WTC11 (cell line): ENCODE data around the gene SH3GL1. TPM values are rescaled to one million over a fixed set of nuclear protein-coding genes. Genes with fewer than 3 reads are reported as not detected.

Experiments used
- ATAC-seq: fragments of 200-7000 bp; cut with Tn5 transposase; 2 replicates; pipeline ENCODE4 v1.10.0; 2021; ENCODE audit warnings: mild to moderate bottlenecking, moderate library complexity
- CTCF ChIA-PET: fragments of 300-600 bp; sonication (Branson Sonifier 250); formaldehyde crosslinking; loops from one replicate; lab custom pipeline; 2021; ENCODE audit warnings: antibody characterized with exemption; lab: Charles Lee
- POLR2A ChIA-PET: fragments of 350-600 bp; sonication (Branson Sonifier 250); formaldehyde crosslinking; loops from one replicate; lab custom pipeline; 2021; ENCODE audit warnings: antibody characterized with exemption; lab: Charles Lee
- DNase-seq: peaks from one replicate; pipeline ENCODE4 v3.0.0; 2021; ENCODE audit warnings: low spot score
- H3K27ac Mint-ChIP-seq: 2 replicates; pipeline ENCODE4 v1.8.0; 2021; ENCODE audit warnings: mixed read lengths
- H3K27me3 Mint-ChIP-seq: 2 replicates; pipeline ENCODE4 v1.8.0; 2021; ENCODE audit warnings: low read depth, mild to moderate bottlenecking, moderate library complexity, mixed read lengths
- H3K36me3 Mint-ChIP-seq: 2 replicates; pipeline ENCODE4 v1.8.0; 2021; ENCODE audit warnings: mixed read lengths
- H3K4me1 Mint-ChIP-seq: 2 replicates; pipeline ENCODE4 v1.8.0; 2022; ENCODE audit warnings: mixed read lengths
- H3K4me3 Mint-ChIP-seq: 2 replicates; pipeline ENCODE4 v1.8.0; 2021; ENCODE audit warnings: mild to moderate bottlenecking, moderate library complexity, mixed read lengths
- H3K9me3 Mint-ChIP-seq: 2 replicates; pipeline ENCODE4 v1.8.0; 2021; ENCODE audit warnings: mixed read lengths
- AR ChIP-seq: fragments of 250-450 bp; sonication (Bioruptor Pico); IDR thresholded peaks from 2 replicates; pipeline ENCODE4 v1.9.0; 2021; ENCODE audit warnings: mild to moderate bottlenecking
- E2F1 ChIP-seq: sonication (generic); formaldehyde crosslinking; IDR thresholded peaks from 2 replicates; pipeline ENCODE4 v1.8.0; 2022; ENCODE audit warnings: mild to moderate bottlenecking, missing genetic modification reagents
- ESRRA ChIP-seq: sonication (generic); formaldehyde crosslinking; IDR thresholded peaks from 2 replicates; pipeline ENCODE4 v1.8.1; 2022; ENCODE audit warnings: mild to moderate bottlenecking, missing genetic modification reagents, borderline replicate concordance
- JUN ChIP-seq: sonication (generic); formaldehyde crosslinking; IDR thresholded peaks from 2 replicates; pipeline ENCODE4 v1.8.0; 2023; ENCODE audit warnings: mild to moderate bottlenecking, missing genetic modification reagents
- KAT7 ChIP-seq: sonication (generic); formaldehyde crosslinking; IDR thresholded peaks from 2 replicates; pipeline ENCODE4 v1.8.1; 2023; ENCODE audit warnings: missing genetic modification reagents, mild to moderate bottlenecking, borderline replicate concordance
- PRDM15 ChIP-seq: sonication (generic); formaldehyde crosslinking; IDR thresholded peaks from 2 replicates; pipeline ENCODE4 v1.8.0; 2022; ENCODE audit warnings: missing genetic modification reagents
- RELA ChIP-seq: sonication (generic); formaldehyde crosslinking; IDR thresholded peaks from 2 replicates; pipeline ENCODE4 v1.8.1; 2022; ENCODE audit warnings: missing genetic modification reagents, mild to moderate bottlenecking, borderline replicate concordance
- USF1 ChIP-seq: sonication (generic); formaldehyde crosslinking; IDR thresholded peaks from 2 replicates; pipeline ENCODE4 v1.8.0; 2022; ENCODE audit warnings: mild to moderate bottlenecking, missing genetic modification reagents
- USF2 ChIP-seq: sonication (generic); formaldehyde crosslinking; IDR thresholded peaks from 2 replicates; pipeline ENCODE4 v1.8.1; 2023; ENCODE audit warnings: mild to moderate bottlenecking, missing genetic modification reagents, moderate library complexity
- ZNF121 ChIP-seq: sonication (generic); formaldehyde crosslinking; IDR thresholded peaks from 2 replicates; pipeline ENCODE4 v1.8.0; 2023; ENCODE audit warnings: missing genetic modification reagents
- ZNF425 ChIP-seq: fragments of 250-450 bp; sonication (Bioruptor Pico); conservative IDR thresholded peaks from 2 replicates; pipeline ENCODE4 v1.9.0; 2021; ENCODE audit warnings: mild to moderate bottlenecking
- ZSCAN18 ChIP-seq: fragments of 250-450 bp; sonication (Bioruptor Pico); IDR thresholded peaks from 2 replicates; pipeline ENCODE4 v2.1.2; 2022; ENCODE audit warnings: mild to moderate bottlenecking, moderate library complexity
- total RNA-seq: library from RNA; stranded (reverse); gene quantifications from 3 replicates; pipeline ENCODE4 v1.2.3, GENCODE V29; 2021
- TF ChIP-seq, protein P1 (sequence below): sonication (generic); formaldehyde crosslinking; IDR thresholded peaks from 2 replicates; pipeline ENCODE4 v1.8.0; 2022; ENCODE audit warnings: mild to moderate bottlenecking, missing genetic modification reagents

SH3GL1 gene
- total RNA-seq, 1 experiment from 2014 or later, result 109 TPM

GRCh38 chr19:4326215-4326836 lies 74.0 kb downstream of the SH3GL1 start:
- TF ChIP-seq JUN (CRISPR knock-in tag) (no peak), PRDM15 (peak; percentile 36; the same call in 1 of the 2 replicates)
- DNase-seq, result no peak
- POLR2A ChIA-PET, result no interaction called here
- H3K27ac Mint-ChIP-seq, result peak overlapping the region; percentile 74
- H3K4me3 Mint-ChIP-seq, result peak overlapping the region; percentile 76
- ATAC-seq, result no peak
- peaks cover 3% of the 10 kb centered on the region for H3K27me3 Mint-ChIP-seq
- CTCF ChIA-PET, result interaction anchor here (1.4 kb wide), 1 partner anchor 60 kb away, joined by 8 read pairs; no protein-coding TSS in a partner anchor
- H3K9me3 Mint-ChIP-seq, result no peaks in the 10 kb centered on the region; the same call in 1 of the 2 replicates
- H3K4me1 Mint-ChIP-seq, result peaks cover 12% of the 10 kb centered on the region
- 0 out of 2 replicates have a peak, but pooled peaks cover 7% of the 10 kb centered on the region for H3K36me3 Mint-ChIP-seq

GRCh38 chr19:4324228-4324627 lies 76.1 kb downstream of the SH3GL1 start:
- Mint-ChIP-seq H3K36me3 (peaks cover 24% of the 10 kb centered on the region), H3K4me3 (no peak overlapping the region), H3K27me3 (peaks cover 3% of the 10 kb centered on the region), H3K27ac (no peak overlapping the region)
- no peak for DNase-seq
- POLR2A ChIA-PET, result no interaction called here
- TF ChIP-seq RELA (CRISPR knock-in tag), result no peak
- no peak for TF ChIP-seq USF1 (CRISPR knock-in tag)
- TF ChIP-seq ZNF425 (CRISPR knock-in tag), result no peak
- no peak for TF ChIP-seq KAT7
- TF ChIP-seq ZSCAN18 (CRISPR knock-in tag), result no peak
- no peak for TF ChIP-seq AR (CRISPR knock-in tag)
- no peak for TF ChIP-seq ZNF121 (CRISPR knock-in tag)
- TF ChIP-seq, all 79 proteins: peak for 0
- CTCF ChIA-PET, result interaction anchor here (1.2 to 5.8 kb wide), 4 partner anchors 18 to 77 kb away, joined by 4 to 35 read pairs (median 12); partner anchors contain the start of gene YJU2
- no peak for ATAC-seq
- peaks cover 10% of the 10 kb centered on the region for H3K4me1 Mint-ChIP-seq
- H3K9me3 Mint-ChIP-seq, result peaks cover 18% of the 10 kb centered on the region

DNA sequence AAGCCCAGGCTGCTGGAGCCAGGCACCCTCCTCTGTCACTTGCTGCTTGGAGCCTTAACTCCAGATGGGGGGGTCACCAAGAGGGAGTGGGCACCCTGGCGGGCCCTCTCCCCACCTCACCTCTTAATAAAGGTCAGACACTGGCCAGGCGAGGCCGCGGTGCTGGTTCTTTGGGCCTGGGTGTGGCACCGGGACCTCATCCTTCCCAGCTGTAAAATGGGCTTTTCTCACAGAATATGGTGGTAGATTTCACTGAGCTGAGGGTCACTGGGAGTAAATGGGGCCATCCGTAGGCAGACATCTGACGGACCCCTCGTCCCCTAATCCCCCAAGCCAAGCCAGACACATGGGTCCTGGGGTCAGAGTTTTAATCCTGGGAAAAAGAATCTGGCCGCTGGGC lies 76.7 kb downstream of the SH3GL1 start:
- ATAC-seq (no peak), DNase-seq (no peak)
- H3K27me3 Mint-ChIP-seq, result peaks cover 3% of the 10 kb centered on the region
- no peak overlapping the region for H3K27ac Mint-ChIP-seq
- ChIA-PET POLR2A (no interaction called here), CTCF (interaction anchor here (1.2 to 5.8 kb wide), 4 partner anchors 19 to 77 kb away, joined by 4 to 35 read pairs (median 12); partner anchors contain the start of gene YJU2)
- peaks cover 23% of the 10 kb centered on the region for H3K9me3 Mint-ChIP-seq
- H3K36me3 Mint-ChIP-seq, result peaks cover 29% of the 10 kb centered on the region
- no peak overlapping the region for H3K4me3 Mint-ChIP-seq
- H3K4me1 Mint-ChIP-seq, result peaks cover 10% of the 10 kb centered on the region
- TF ChIP-seq ESRRA (CRISPR knock-in tag) (no peak), USF2 (CRISPR knock-in tag) (no peak), E2F1 (CRISPR knock-in tag) (no peak)
- TF ChIP-seq, protein P1, sequence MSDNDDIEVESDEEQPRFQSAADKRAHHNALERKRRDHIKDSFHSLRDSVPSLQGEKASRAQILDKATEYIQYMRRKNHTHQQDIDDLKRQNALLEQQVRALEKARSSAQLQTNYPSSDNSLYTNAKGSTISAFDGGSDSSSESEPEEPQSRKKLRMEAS, result no peak
